Midbrain (tissue), 1 donor: ENCODE data around the gene ZNF680.
"Not testable (repeated sequence)": the region's sequence is repeated elsewhere in the genome, so short reads cannot be mapped to it uniquely, and the experiment has no call there.

ENCODE experiments used
- DNase-seq: peaks from one replicate; lab custom pipeline; 2025; lab: John Stamatoyannopoulos, UW

ZNF680 gene

DNA sequence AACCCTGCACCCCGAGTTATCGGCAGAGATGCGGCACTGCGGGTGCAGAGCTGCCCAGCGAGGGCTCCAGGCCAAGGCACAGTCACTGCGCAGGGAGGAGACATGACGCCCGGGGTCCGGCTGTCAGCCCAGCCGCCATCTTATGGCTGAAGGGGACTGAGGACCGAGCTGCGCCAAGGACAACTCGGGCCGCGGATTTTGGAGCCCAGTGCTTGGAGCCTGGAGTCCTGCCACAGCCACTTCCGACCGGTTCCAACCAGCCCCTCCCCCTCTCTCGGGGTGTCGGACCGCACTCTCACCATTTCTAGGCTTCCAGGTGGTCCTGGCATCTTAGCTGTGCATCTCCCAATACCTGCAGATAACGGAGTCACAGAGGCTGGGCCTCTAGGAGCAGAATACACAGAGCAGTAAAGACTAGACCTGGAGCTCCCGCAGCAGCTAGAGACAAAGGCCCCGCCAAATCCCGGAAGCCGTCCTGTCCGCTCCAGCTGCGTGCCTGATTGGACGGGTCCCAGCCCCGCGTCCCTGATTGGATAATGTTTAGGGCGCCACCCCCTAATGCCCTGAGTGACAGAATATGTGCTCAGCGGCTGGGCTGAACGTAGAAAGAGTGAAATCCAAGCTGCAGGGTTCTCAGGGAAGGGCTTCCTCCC is at the start of gene ZNF680:
Gene ZNF680, minus strand, starts transcription at position 446 of the 653 bp plus-strand sequence. Its CDS starts 117 bp downstream, at position 329.
- peak; percentile 96 for DNase-seq

DNA sequence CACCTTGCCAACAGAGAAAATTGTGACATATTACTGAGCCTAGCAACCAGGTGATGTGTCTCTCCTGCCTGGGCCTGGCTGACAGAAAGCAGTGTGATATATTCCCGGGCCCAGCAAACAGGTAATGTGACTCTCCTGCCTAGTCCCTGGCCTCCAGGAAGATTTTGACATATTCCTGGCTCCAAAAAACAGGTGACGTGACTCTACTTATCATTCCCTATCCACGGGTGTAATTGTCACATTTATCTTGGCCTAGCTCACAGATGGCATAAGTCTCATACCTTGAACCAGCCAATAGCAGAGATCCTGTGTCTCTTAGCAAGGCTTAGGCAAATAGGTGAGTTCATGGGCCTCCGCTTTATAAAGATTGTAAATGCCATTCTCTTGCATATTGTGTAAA is 49.6 kb upstream of the ZNF680 start:
- DNase-seq: no peak

- DNase-seq: no peak
These were observed 48.8 kb upstream of the ZNF680 start for GRCh38 chr7:64611717-64612116.

DNA sequence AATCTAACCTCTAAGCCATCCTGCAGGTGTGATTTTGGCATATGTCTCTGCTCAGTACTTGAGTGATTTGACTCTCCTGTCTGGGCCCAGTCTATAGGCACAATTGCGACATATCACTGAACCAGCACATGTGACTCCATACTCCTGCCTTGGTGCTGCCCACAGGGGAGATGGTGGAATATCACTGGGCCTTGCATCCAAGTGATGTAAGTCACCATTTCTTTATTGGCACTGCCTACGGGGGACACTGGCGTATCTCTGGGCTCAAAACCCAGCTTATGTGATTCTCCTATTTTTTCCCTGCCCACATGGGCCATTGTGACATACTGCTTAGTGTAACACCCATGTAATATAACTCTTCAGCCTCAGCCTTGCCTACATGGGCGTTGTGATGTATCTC is 48.1 kb upstream of the ZNF680 start:
- DNase-seq: no peak

DNA sequence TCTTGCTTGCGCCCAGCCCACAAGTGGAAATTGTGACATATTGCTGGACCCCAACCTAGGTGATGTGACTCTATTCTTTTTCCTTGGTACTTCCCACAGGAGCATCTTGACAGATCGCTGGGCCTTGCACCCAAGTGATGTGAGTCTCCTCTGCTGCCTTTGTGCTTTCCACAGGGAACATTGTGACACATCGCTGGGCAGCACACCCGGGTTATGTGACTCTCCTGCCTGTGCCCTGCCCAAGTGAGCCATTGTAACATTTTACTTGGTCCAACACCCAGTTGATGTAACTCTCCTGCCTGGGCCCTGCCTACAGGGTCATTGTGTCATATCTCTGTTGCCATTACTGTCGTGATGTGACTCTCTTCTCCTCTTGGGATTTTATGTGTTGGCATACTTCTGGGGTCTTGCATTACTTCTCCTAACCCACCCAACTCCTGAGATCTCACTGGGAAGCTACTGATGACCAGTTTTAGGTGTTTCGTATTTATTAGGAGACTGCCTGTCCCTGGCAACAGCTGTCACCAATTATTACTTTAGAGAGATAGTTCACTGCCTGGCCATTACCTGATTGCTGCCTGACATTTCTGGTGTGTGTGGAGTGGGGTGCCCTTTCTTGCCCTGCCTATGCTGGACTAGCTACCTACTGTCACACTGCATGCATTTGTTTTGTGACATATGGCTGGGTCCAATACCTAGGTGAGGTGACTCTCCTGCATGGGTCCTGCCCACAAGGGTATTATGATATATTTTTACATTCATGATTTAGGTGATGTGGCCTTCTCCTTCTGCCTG is 45.4 kb upstream of the ZNF680 start:
- no peak for DNase-seq

GRCh38 chr7:64606385-64606784 is 43.5 kb upstream of the ZNF680 start:
- DNase-seq: no peak

- DNase-seq: no peak
These were observed 40.4 kb upstream of the ZNF680 start for GRCh38 chr7:64603271-64603670.

DNA sequence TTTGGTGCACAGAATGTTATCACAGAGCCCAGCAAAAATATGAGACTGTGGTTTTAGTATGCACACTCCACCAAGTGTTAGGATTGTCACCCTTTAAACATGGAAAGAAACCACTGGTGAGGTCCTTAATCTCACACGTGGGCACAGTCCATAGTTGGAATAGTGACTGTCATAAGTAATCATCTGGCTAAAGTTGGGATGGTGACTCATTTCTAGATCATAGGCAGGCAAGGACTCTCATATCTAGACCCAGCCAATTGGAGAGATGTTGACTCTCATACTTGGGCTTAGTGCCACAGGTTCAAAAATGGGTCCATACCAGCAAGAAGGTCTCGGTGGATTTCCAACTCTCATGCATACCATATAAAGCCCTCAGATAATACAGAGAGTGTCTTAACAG is 39.6 kb upstream of the ZNF680 start:
- DNase-seq: no peak

- no peak for DNase-seq
These were observed 39.2 kb upstream of the ZNF680 start for GRCh38 chr7:64602086-64602485.

GRCh38 chr7:64599359-64599758 is 36.5 kb upstream of the ZNF680 start:
- DNase-seq: no peak

DNA sequence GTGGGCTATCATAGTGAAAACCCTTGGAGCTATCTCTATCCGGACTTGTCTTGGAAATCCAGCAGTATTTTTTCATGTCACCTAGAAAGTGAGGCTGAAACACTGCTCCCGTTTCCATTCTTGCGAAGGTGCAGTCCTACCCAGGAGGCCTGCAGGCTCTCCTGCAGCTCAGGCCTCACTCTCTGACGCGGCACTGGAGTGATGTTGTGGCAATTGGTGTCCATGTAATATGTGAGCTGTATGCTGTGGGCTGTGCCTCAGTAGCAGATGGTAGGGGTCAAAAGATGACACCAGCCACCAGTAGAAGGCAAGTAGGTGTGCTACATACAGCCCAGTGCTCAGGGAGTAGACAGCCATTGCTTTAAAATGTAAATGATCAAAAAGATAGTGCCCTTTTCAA is 28.1 kb upstream of the ZNF680 start:
- no peak for DNase-seq

DNA sequence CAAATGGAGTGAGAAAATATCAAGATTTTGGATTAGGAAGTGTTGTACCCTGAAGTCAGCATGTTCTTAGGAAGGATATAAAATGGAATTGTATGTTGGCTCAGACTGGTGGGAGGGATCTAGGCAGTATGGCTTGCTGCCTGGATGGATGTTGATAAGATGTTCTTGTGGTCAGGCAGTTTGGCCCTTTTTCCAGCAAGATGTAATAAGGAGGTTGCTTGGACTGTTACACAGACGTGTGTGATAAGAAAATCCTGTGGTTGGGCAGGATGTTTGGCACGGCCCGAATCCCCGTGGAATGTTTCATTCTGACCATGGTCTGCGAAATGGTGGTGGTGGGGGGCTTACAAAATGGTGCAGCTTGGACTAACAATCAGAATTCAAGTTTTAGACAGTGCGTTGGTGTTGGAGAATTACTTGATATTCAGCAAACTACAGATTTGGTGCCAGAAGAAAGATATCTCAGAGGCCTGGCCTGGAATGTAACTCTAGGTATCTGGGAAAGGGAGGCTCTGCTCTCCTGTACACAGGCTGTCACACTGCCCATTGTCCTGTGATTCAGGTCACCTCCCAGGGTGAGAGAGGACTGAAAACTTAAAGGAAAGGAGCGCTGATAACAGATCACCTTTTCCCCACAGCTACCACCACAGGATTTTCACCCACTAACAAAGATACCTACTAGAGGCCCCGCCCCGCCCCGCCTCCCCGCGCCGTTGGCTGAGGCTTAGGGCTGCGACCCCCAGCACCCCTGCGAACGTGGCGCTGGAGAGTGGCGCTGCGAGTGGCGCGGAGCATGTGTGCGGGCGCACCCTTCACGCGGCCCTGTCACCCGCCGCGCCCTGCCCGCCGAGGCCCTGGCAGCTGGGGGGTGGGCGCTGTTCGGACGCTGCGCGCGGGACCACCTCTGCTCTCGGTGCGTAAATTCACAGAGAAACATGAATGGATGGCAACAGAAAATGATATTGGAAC is 19.3 kb upstream of the ZNF680 start:
- DNase-seq: no peak

- DNase-seq: no peak
These were observed 18.5 kb upstream of the ZNF680 start for GRCh38 chr7:64581391-64581790.

DNA sequence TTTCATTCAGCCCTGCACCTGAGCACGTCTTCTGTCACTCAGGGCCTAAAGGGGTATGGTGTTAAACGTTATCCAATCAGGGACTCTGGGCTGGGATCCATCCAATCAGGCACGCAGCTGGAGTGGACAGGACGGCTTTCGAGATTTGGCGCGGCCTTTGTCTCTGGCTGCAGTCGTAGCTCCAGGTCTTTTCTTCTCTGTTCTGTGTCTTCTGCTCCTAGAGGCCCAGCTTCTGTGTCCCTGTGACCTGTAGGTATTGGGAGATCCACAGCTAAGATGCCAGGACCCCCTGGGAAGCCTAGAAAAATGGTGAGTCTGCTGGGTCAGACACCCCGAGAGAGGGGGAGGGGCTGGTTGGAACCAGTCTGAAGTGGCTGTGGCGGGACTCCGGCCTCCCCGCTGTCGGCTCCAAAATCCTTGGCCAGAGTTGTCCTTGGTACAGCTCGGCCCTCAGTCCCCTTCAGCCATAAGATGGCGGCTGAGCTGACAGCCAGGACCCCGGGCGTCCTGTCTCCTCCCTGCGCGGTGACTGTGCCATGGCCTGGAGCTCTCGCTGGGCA is 11.7 kb upstream of the ZNF680 start:
- DNase-seq: no peak

GRCh38 chr7:64570284-64570605 is 7.4 kb upstream of the ZNF680 start:
- not testable (repeated sequence) for DNase-seq

- DNase-seq: not testable (repeated sequence)
These were observed 6.8 kb upstream of the ZNF680 start for GRCh38 chr7:64569372-64570283.

- DNase-seq: no peak
These were observed 630 bp downstream of the ZNF680 start for GRCh38 chr7:64562256-64562625.

GRCh38 chr7:64559206-64559605 is 3.7 kb downstream of the ZNF680 start:
- peak; percentile 36 for DNase-seq

GRCh38 chr7:64558781-64559180 is 4.1 kb downstream of the ZNF680 start:
- DNase-seq: no peak

DNA sequence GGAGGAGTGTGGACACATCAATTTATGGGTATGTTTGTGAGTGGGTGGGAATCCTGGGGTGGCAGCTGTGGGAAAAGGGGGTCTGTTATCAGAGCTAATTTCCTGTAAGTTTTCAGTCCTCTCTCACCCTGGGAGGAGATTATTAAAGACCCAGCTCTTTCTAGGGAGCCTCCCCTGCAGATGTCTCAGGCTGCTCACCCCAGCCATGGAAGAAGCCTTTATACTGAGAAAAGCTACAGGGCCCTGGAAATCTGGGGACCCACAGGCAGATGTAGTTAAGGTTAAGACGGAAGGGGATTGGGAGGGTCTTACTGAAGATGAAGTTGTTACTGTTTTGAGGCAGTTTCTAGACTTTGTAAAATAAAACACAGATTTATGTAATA is 4.6 kb downstream of the ZNF680 start:
- no peak for DNase-seq

- no peak for DNase-seq
These were observed 5.1 kb downstream of the ZNF680 start for GRCh38 chr7:64557601-64558322.
